NCI-H510A (cell line): Measurements from ENCODE around the gene MEF2D.

Source experiments
- DNase-seq: peaks from one replicate; lab custom pipeline; 2025; lab: John Stamatoyannopoulos, UW

MEF2D gene

GRCh38 chr1:156443286-156443685, 57.3 kb downstream of the MEF2D start:
- DNase-seq: no peak

- no peak for DNase-seq
These were observed 59.7 kb downstream of the MEF2D start for GRCh38 chr1:156440654-156441437.

- no peak for DNase-seq
These were observed 60.8 kb downstream of the MEF2D start for GRCh38 chr1:156439777-156440183.

- DNase-seq: no peak
These were observed 61.4 kb downstream of the MEF2D start for GRCh38 chr1:156439036-156439776.

GRCh38 chr1:156438278-156438987, 62.1 kb downstream of the MEF2D start:
- no peak for DNase-seq

GRCh38 chr1:156437037-156437867, 63.3 kb downstream of the MEF2D start:
- DNase-seq: no peak

- no peak for DNase-seq
These were observed 64.2 kb downstream of the MEF2D start for GRCh38 chr1:156436141-156437036.

GRCh38 chr1:156435545-156436140, 64.9 kb downstream of the MEF2D start:
- DNase-seq: no peak

- no peak for DNase-seq
These were observed 65.5 kb downstream of the MEF2D start for GRCh38 chr1:156434989-156435544.

- DNase-seq: no peak
These were observed 67.0 kb downstream of the MEF2D start for GRCh38 chr1:156433602-156434001.

GRCh38 chr1:156433032-156433431, 67.5 kb downstream of the MEF2D start:
- no peak for DNase-seq

- DNase-seq: no peak
These were observed 67.9 kb downstream of the MEF2D start for GRCh38 chr1:156432669-156433018.

GRCh38 chr1:156431769-156432668, 68.6 kb downstream of the MEF2D start:
- no peak for DNase-seq

- no peak for DNase-seq
These were observed 69.2 kb downstream of the MEF2D start for GRCh38 chr1:156431366-156431765.

GRCh38 chr1:156430866-156431265, 69.7 kb downstream of the MEF2D start:
- no peak for DNase-seq

- no peak for DNase-seq
These were observed 70.3 kb downstream of the MEF2D start for GRCh38 chr1:156430303-156430702.

- DNase-seq: no peak
These were observed 71.1 kb downstream of the MEF2D start for GRCh38 chr1:156429313-156430060.

GRCh38 chr1:156428746-156429288, 71.8 kb downstream of the MEF2D start:
- DNase-seq: no peak
